Fibroblast of mammary gland (primary cell): ENCODE results near the gene SEC62.

Source experiments
- DNase-seq: peaks from one replicate; pipeline ENCODE4 v3.0.0-alpha.2; 2010; ENCODE audit warnings: low read depth
- H3K4me3 ChIP-seq: 2 replicates; pipeline ENCODE4 v1.5.1; 2011; ENCODE audit warnings: low read depth, mild to moderate bottlenecking, low read length, moderate library complexity; ENCODE audit not compliant: control insufficient read depth
- TF ChIP-seq, protein P1 (sequence below): conservative IDR thresholded peaks from 2 replicates; pipeline ENCODE4 v1.5.1; 2011; ENCODE audit warnings: low read depth, low read length, inconsistent platforms; ENCODE audit not compliant: control insufficient read depth, insufficient read depth

SEC62 gene

DNA sequence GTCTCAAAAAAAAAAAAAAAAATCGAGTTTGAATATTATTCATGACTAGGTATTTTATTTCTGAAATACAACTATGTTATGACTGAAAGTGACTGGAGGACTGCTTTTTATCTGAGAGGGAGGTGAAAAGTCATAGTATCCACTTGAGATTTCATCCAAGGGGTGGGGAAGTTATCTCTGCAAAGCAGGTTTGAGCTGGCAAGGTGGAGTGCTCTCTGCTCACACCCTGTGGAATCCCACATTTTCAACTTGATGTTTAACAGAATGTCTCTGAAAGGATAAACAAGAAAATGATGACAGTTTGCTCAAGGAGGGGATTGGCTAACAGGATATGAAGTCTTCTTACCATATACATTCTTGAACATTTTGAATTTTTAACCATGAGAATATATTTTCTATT lies 27.3 kb upstream of the SEC62 start:
- no peak for DNase-seq
- TF ChIP-seq, protein P1, sequence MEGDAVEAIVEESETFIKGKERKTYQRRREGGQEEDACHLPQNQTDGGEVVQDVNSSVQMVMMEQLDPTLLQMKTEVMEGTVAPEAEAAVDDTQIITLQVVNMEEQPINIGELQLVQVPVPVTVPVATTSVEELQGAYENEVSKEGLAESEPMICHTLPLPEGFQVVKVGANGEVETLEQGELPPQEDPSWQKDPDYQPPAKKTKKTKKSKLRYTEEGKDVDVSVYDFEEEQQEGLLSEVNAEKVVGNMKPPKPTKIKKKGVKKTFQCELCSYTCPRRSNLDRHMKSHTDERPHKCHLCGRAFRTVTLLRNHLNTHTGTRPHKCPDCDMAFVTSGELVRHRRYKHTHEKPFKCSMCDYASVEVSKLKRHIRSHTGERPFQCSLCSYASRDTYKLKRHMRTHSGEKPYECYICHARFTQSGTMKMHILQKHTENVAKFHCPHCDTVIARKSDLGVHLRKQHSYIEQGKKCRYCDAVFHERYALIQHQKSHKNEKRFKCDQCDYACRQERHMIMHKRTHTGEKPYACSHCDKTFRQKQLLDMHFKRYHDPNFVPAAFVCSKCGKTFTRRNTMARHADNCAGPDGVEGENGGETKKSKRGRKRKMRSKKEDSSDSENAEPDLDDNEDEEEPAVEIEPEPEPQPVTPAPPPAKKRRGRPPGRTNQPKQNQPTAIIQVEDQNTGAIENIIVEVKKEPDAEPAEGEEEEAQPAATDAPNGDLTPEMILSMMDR = no peak
- no peak overlapping the region for H3K4me3 ChIP-seq

DNA sequence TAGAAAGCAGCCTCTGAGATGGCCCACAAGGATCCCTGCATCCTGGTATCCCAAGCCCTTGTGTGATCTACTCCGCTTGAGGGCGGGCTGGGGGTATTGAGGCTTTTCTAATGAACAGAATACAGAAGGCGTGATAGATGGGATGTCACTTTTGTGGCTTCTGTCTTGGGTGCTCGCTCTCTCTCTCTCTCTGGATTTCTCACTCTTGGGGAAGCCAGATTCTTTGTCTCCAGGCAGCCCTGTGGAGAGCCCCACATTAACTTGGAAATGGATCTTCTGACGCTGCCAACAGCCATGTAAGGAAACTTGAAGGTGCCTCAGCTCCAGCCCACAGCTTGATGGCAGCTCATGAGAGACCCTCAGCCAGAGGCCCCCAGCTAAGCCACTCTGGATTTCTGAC lies 26.9 kb upstream of the SEC62 start:
- no peak for DNase-seq
- TF ChIP-seq, protein P1 = no peak
- no peak overlapping the region for H3K4me3 ChIP-seq

DNA sequence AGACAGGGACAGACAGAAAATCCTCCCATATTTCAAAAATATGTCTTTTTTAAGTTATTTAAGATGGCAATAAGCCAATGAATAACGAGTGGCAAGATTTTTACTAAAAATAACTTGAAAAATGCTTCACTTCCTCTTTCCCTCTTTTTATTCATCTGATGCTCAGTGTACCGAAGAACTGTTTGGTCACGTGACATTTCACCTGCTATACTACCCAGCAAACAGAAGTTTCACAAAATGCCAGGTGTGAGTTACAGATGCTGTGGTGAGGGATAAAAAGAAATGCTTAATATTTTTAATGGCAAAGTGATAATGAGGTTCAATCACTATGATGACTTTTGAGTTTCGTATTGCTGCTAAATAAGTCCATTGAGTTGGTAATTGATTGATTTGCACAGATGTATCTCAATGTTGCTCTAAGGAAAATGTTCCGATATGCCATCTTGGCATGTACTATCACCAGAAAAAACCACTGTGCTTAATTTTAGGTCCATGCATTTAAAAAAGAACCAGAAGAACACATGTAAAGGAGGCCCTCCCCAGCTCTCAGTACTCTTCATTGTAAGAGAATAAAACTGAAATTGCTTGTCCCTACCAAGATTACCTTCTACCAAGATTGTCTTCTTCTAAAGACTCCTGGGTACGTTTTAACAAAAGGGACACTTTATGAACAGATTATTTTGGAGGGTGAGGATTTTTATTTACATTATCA lies 26.0 kb upstream of the SEC62 start:
- H3K4me3 ChIP-seq = no peak overlapping the region
- TF ChIP-seq, protein P1 = no peak
- no peak for DNase-seq

DNA sequence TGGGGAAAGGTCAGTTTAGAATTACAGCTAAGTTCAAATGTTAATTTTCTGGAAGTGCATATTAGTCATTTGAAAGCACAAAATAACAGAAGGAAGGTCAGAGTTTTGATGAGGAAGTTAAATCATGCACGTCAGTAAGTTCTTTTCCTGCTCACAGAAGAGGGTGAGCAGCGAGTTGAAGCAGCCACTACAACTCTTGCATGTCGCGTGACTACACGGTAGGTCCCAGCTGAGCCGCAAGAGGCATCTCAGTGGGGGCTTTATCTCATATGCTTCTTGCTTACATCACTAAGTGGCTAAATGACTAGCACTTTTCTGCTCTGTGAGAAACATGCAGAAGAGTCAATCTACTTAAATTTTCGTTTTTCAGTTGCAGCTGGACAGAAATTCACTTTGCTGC lies 21.3 kb upstream of the SEC62 start:
- H3K4me3 ChIP-seq = no peak overlapping the region
- DNase-seq = peak; percentile 4
- TF ChIP-seq, protein P1 = no peak

DNA sequence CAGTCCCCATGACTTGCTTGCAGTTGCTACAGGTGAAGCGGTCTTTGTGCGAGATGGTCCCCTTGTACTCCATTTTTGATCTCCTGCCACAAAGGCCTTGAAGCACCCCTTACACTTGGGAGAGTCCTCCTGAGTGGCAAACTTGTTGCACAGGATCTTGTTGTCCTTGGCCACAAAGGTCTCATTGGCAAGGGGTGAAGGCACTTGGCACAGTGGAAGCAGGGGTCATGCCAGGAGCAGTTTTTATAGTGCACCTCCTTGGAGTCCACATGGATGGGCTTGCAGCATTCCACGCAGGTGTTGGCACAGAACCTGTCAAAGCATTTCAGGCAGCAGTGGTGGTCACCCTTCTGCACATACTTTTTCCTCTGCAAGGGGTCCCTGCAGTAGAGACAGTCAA lies 20.3 kb upstream of the SEC62 start:
- TF ChIP-seq, protein P1 = no peak
- no peak for DNase-seq
- H3K4me3 ChIP-seq = no peak overlapping the region

DNA sequence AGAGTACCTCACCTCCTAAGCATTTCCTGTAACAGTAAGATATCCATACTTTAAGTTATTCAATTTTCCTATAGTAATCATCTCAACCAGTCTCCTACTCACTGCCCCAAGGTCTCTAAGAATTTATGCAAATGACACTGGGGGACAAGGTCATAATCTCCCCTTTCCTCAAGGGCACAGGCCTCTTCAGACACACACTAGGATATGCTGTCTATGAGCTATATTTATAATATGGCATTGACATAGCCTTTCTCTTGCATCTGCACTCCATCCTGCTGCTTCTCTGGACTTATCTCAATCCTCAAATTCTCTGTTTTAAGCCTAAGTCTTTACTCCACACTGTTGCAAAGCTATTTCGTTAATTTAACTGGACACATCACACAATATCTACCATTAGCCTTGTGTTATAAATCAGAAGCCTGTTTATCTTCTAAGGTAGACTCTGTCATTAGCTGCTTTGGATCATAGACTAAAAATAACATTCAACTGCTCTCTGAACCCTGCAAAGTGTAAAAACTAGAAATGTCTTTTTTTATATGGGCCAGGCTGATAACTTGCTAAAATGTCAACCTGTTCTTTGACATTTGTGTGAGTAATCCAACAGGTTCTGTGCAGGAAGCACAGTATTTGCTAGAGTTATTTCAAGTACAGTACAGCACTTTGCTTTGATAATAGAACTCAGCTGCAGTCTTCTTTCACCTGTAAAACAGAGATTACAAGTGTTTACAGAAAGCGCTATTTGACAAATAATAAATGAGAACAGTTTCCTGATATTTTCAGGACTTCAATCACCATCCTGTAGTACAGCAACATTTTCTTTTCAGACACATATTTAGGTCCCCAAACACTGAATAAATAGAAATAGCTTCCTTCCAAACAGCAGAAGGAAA lies 17.8 kb upstream of the SEC62 start:
- TF ChIP-seq, protein P1 = no peak
- H3K4me3 ChIP-seq = no peak overlapping the region
- DNase-seq = no peak

DNA sequence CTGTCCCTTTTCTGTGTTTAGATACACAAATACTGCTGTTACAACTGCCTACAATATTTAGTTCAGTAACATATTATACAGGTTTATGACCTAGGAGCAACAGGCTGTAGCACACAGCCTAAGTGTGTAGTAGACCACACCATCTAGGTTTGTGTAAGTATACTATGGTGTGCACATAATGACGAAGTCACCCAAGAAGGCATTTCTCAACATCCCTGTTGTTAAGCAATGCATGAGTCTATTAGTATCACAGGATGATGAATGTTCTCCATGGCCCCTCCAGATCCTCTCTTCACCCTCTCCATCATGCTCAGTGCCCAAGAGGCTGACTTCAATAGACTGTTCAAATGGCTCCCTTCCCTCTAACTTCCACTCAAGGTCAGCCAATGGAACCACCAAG lies 14.6 kb upstream of the SEC62 start:
- H3K4me3 ChIP-seq = no peak overlapping the region
- peak; percentile 39 for DNase-seq
- TF ChIP-seq, protein P1 = no peak
